NCI-H526 (cell line): ENCODE data around the gene AP5Z1.

Experiments used
- DNase-seq, 2 experiments: peaks; one replicate each; lab custom pipeline; 2025; lab: John Stamatoyannopoulos, UW

AP5Z1 gene

DNA sequence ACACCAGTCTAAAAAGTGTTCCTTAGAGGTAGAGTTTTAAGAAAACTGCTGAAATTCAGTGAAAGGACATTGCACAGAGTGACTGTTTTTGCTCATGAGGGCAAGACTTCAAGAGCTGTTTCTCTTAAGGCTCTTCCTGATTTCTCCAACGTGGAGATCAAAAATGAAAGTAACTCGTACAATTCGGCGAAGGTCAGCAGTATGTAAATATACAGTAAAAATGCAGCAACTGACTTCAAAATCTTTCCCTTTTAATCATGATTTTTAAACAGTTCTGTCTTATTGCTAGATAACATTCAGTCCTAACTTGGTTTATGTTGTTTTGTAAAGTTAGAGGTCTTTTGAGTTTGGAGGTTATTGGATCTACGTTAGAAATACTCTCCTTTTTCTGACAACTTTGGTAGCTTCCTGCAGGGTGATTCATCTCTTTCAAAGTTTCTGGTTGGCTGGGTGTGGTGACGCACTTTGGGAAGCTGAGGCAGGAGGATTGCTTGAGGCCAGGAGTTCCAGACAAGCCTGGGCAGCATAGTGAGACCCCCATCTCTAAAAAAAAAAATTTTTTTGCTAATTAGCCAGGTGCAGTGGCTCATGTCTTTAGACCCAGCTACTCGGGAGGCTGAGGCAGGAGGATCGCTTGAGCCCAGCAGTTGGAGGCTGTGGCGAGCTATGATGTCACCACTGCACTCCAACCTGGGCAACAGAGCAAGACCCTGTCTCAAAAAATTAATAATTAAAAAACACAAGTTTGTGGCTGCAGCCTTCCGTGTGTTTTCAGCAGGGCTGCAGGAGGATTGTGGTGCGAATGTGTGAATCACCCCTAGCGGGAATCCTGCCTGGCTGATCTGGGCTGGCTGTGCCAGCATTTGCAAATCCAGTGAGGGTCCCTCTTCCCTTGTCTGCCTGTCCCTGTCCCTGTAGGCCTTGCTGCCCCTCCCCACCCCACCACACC, 29.2 kb upstream of the AP5Z1 start:
- no peak for DNase-seq

GRCh38 chr7:4747013-4747412, 28.4 kb upstream of the AP5Z1 start:
- no peak for DNase-seq

DNA sequence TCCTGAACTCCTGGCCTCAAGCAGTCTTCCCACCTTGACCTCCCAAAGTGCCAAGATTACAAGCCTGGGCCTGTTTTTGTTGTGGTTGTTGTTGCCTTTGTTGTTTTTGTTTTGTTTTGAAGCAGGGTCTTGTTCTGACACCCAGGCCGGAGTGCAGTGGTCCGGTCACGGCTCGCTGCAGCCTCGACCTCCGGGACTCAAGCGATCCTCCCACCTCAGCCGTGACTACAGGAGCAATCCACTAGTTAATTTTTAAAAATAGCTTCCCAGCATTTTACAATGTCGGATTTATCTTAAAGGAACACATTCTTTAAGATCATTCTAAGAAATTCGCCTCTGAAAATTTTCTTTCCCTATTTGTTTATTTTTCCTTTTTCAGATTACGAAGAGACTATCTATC, 27.7 kb upstream of the AP5Z1 start:
- no peak for DNase-seq

GRCh38 chr7:4748231-4748681, 27.2 kb upstream of the AP5Z1 start:
- DNase-seq: no peak

DNA sequence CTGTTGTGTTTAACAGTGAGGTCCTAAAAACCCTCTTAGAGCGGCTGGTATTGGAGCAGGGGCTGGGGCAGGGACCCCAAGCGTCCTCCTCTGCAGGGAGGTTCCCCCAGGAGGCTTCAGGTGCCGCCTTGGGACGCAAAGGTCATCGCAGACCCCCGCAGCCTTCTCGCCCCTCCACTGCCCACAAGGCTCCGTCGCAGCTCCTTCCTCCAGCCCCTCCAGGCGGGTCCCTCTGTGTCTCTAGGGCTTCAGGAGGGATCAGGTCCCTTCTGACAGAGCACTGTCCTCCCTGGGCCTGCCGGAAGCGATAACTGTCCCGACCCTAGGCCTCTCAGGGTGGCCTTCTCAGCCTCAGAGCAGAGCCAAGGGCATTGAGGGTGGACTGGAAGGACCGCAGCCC, 26.1 kb upstream of the AP5Z1 start:
- DNase-seq: no peak

DNA sequence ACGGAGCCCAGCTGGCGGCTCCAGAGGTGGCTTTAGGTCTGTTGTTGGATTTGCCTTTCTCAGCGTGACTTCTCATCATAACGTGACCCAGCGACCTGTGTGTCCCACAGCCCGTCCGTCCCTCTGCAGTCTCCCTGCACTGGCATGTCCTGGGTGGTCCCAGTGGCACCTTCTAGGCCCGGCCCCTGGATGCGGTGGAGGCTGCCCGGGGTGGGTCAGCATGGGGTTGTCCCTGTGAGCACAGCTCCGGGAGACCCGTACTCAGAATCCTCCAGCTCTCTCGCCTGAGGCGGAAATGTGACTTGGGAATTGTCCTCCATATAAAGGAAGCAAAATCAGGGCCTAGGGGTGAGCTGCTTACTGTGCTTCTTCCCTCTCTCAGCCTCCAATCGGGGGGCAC, 25.6 kb upstream of the AP5Z1 start:
- DNase-seq: no peak

DNA sequence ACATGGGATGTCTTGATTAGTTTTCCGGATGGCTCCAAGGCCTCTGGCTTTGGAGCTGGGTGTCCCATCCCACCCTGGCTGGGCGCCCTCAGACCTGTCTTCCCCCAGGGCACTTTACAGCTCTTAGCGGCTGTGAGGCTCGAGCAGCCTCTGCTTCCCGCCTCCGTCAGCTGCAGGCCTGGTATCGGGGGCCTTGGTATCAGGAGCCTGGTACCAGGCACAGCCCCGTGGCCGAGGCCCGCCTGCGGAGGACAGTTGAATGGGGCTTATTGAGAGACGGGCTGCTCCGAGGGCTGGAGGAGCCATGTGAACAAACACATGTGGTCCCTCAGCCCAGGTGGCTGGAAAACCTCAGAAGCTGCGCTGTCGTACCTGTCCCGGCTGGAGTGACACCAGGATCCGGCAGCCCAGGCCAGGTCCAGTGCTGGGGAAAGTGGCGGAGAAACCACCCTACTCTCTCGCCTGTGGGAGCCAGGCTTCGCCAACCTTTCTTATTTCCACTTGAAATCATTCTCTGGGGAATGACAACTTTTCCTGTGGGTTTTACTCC, 23.9 kb upstream of the AP5Z1 start:
- DNase-seq: no peak

GRCh38 chr7:4753598-4754432, 21.6 kb upstream of the AP5Z1 start:
- DNase-seq: peak; percentile 36 to 82

GRCh38 chr7:4754433-4755010, 20.9 kb upstream of the AP5Z1 start:
- DNase-seq: no peak

- DNase-seq: no peak
Observed at GRCh38 chr7:4755045-4755444, 20.4 kb upstream of the AP5Z1 start.

GRCh38 chr7:4758111-4758510, 17.3 kb upstream of the AP5Z1 start:
- no peak for DNase-seq

- DNase-seq: no peak
Observed at GRCh38 chr7:4758791-4759190, 16.6 kb upstream of the AP5Z1 start.

GRCh38 chr7:4759211-4759610, 16.2 kb upstream of the AP5Z1 start:
- no peak for DNase-seq

DNA sequence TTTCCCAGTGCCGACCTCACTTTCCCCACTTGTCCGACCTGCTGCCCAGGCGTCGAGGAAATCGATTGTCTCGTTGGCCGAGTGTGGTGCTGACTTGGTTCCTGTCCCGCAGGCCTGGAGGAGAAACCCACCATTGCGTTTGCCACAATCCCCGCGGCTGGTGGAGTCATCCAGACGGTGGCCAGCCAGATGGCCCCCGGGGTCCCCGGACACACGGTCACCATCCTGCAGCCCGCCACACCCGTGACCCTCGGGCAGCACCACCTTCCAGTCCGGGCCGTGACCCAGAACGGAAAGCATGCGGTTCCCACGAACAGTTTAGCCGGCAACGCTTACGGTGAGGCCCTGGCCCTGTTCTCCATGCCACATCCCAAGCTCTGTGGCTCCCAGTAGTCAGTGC, 14.5 kb upstream of the AP5Z1 start:
- DNase-seq: no peak

DNA sequence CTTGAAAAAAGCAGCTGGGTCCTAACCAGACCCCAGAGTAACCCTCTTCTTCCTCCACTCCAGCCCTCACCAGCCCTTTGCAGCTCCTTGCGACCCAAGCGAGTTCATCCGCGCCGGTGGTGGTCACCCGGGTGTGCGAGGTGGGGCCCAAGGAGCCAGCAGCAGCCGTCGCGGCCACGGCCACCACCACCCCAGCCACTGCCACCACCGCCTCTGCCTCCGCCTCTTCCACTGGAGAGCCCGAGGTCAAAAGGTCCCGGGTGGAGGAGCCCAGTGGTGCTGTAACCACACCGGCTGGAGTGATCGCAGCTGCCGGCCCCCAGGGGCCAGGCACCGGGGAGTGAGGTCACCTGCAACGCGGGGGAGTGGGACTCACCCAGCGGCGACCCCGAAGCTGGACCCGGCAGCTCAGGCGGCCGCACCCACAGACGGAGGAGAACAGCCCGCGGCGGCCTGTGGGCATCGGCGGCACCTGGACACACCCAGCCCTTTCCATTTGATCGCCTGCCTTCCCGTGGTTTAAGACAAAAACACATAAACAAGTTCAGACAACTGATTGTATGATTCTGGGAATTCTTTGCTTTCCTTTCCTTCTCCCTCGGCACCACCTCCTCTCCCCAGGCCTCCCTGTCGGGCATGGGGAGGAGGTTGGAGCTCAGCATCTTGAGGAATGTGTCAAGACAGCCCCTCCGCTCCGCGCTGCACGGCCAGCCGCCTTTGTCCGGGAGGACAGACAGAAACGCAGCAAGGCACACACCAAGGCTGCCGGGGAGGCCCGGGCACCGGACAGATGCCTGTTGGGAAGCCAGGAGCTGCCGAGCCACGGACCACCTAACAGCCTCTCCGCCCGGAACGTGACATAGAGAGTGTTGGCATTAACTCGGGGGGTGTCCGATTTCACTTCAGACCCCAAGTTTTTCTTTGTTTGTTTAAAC, 13.0 kb upstream of the AP5Z1 start:
- no peak for DNase-seq

DNA sequence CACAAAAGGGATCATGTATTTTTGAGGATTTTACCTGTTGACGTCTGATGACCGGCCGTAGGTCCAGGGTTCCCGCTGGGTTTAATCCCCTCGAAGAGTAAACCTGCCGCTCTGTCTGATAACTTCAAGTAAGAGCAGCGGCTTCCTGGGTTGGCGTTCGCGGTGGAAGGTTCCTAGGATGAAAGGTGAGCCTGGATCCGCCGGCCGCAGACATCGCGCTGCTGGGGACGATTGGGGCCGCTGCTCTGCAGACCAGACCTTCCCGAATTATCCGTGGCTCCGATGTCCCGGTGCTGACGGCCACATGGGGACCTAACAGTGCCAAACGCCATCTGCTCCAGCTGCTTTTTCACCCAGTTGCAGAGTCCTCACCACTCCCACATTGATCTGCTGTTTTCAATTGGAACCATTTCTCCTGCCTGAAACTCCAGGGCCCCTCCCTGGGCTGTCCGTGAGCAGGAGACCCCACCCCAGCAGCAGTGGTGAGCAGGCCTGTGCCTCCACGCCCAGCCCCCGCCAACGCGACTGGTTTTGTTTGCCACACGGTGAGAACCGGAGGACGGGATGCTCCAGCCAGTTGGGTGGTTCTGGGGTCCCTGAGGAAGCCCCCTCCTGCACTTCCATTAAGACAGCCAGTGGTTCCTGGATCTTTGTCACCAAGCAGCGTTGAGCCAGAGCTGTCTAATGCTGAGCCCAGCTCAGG, 12.2 kb upstream of the AP5Z1 start:
- DNase-seq: no peak

DNA sequence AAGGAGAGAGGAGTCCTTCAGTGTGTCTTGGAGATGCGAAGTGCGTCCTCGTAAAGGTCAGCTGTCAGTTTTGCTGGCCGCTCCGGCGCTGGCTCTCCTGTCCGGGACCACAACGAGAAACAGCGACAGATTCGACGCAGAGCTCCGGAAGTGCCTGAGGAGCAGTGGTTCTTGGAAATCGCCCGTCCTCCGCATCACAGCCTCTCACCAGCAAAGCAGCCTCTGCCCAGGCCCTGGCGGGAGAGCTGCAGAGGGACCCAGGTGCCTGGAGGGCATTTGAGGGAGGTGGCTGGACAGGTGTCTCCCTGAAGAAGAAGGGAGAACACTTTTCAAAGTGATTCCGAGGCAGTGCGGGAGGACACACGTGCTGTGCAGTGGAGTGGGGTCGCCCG, 11.6 kb upstream of the AP5Z1 start:
- no peak for DNase-seq

DNA sequence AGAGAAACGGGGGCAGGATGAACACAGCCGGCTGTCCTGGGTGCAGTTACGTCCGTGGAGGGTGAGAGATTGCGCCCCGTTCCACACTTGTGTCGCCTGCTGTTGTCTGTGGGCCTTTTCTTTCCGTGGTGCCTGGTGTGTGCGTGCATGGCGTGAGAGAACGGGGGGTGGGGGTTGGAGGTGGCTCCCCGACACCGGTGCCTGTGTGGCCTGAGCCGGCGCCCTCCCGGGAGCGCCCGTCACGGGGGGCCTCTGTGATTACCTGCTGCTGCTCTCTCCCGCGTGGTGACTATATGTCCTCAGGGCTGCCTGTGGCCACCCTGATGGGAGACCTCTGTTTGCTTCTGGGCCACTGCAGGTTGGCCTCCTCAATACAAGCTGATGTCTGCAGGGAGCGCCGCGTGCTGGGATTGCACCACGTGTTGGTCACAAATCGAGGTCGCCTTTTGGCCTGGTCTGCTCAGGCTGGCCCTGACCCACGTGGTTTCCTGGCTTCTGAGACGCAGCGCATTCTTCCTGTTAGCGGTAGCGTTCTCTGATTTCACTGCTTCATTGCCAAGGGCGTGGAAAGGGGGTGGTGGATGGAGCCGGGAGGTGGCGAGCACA, 10.9 kb upstream of the AP5Z1 start:
- no peak for DNase-seq

DNA sequence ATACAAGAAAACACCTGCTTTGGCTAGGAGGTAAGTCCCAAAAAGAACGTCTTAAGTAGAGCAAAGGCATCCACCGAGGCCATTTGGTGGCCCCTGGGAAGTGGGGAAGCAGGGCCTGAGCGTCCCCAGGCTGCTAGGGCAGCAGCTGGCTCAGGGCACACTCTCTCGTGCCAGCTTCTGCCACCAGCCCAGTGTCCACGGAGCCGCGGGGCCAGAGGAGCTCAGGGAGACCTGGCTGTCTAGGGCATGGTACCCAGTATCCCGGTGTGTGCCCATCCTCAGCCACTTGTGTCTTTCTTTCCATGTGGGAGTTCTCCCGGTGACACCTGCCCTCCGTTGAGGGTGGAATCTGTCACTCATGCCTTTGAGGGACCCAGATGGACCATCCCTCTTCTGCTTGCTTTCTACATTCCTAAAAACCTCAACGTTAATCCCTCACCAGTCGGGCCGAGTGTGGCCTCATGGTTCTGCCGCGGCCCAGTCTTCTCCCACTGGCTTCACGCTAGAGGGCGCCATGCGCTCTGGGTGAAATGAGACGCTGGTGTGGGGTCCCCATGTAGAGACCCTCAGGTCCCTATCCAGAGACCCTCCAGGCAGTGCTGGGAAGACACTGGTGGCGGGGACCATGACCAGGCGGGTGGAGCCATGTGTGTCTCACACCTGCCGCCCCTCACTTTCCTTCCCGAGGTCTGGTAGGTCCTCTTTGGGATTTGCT, 9.5 kb upstream of the AP5Z1 start:
- no peak for DNase-seq
